ENCODE results near the gene ACIN1. TPM values are rescaled to one million over a fixed set of nuclear protein-coding genes. Genes with fewer than 3 reads are reported as not detected.

The ACIN1 gene
- total RNA-seq, 1 experiment from 2014 or later, result 333 TPM

DNA sequence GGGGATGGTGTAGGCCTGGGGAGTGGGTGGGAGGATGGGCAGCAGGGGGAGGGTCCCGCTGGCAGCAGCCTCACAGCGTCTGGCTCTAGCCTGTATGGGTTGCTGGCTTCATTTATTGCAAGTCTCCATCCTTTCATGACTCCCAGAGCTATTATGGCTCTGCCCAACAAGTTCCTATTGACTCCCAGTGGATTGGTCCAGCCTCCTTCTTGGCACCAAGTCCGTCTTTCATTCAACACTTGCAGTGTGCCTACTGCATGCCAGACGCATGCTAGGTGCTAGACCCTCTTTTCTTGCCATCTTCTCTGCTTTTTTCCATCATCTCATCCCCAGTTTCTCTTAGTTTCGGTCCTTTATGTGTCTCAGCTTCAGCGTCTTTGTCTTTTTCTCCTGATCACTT is 51.8 kb downstream of the ACIN1 start:
- Histone ChIP-seq H3K27ac (ENCODE audit: insufficient read length, low read depth, low read length) (no peak overlapping the region), H3K4me1 (ENCODE audit: insufficient read depth, low read length) (no peaks in the 10 kb centered on the region)

More for the DNA sequence above, 51.8 kb downstream of the ACIN1 start:
- H3K27ac Mint-ChIP-seq, result no peak overlapping the region
- H3K4me2 ChIP-seq (ENCODE audit: insufficient read depth, insufficient read length, low read length), result no peak overlapping the region
- no peak overlapping the region for H2BK20ac ChIP-seq (ENCODE audit: low read depth, low read length, poor library complexity, severe bottlenecking)
- no peak overlapping the region for H3T11ph ChIP-seq (ENCODE audit: low read length)
- H3K23ac ChIP-seq (ENCODE audit: insufficient read length, low read depth, low read length), result no peak overlapping the region
- H2BK120ac ChIP-seq (ENCODE audit: low read depth, low read length, poor library complexity, severe bottlenecking), result no peak overlapping the region
- H3K79me2 ChIP-seq (ENCODE audit: insufficient read depth, low read length), result no peaks in the 10 kb centered on the region
- TF ChIP-seq, protein P1, sequence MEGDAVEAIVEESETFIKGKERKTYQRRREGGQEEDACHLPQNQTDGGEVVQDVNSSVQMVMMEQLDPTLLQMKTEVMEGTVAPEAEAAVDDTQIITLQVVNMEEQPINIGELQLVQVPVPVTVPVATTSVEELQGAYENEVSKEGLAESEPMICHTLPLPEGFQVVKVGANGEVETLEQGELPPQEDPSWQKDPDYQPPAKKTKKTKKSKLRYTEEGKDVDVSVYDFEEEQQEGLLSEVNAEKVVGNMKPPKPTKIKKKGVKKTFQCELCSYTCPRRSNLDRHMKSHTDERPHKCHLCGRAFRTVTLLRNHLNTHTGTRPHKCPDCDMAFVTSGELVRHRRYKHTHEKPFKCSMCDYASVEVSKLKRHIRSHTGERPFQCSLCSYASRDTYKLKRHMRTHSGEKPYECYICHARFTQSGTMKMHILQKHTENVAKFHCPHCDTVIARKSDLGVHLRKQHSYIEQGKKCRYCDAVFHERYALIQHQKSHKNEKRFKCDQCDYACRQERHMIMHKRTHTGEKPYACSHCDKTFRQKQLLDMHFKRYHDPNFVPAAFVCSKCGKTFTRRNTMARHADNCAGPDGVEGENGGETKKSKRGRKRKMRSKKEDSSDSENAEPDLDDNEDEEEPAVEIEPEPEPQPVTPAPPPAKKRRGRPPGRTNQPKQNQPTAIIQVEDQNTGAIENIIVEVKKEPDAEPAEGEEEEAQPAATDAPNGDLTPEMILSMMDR (conservative IDR thresholded peaks at IDR 0.05), result no peak
- peaks cover 5% of the 10 kb centered on the region in 3 experiments for H3K36me3 Mint-ChIP-seq (ENCODE audit: insufficient read depth in 1 of 3, low read depth in 3 of 3)
- H3K4me1 Mint-ChIP-seq, result peaks cover 6 to 15% of the 10 kb centered on the region in 2 experiments
- no peak overlapping the region for H4K5ac ChIP-seq (ENCODE audit: insufficient read length, low read depth, low read length)
- no peak overlapping the region for H2BK12ac ChIP-seq (ENCODE audit: insufficient read length, low read depth, low read length)
- H2BK15ac ChIP-seq (ENCODE audit: low read depth, low read length), result no peak overlapping the region
- no peaks in the 10 kb centered on the region for H3K79me1 ChIP-seq (ENCODE audit: insufficient read depth, low read depth, low read length, poor library complexity, severe bottlenecking)
- H2BK5ac ChIP-seq (ENCODE audit: insufficient read length, low read length), result no peak overlapping the region
- H3K4me3 Mint-ChIP-seq, result no peak overlapping the region
- no peaks in the 10 kb centered on the region for H3K9me3 Mint-ChIP-seq
- H3K14ac ChIP-seq (ENCODE audit: insufficient read depth, low read length), result no peak overlapping the region
- H3K23me2 ChIP-seq (ENCODE audit: insufficient read length, low read depth, low read length, poor library complexity, severe bottlenecking), result no peaks in the 10 kb centered on the region
- H4K20me1 ChIP-seq (ENCODE audit: control insufficient read depth, insufficient read depth, insufficient read length), result no peaks in the 10 kb centered on the region
- H2AFZ ChIP-seq (ENCODE audit: low read length), result no peak overlapping the region
- DNase-seq, result no peak
- no peak overlapping the region for H3K56ac ChIP-seq (ENCODE audit: insufficient read length, low read depth, low read length)
- no peaks in the 10 kb centered on the region for H3K27me3 ChIP-seq (ENCODE audit: insufficient read depth, low read length)
- no peak overlapping the region for H2AK5ac ChIP-seq (ENCODE audit: insufficient read length, low read length)
- H3K18ac ChIP-seq (ENCODE audit: insufficient read length, low read depth, low read length), result no peak overlapping the region
- H3K4ac ChIP-seq (ENCODE audit: low read depth, low read length), result no peak overlapping the region
- no peak overlapping the region for H4K91ac ChIP-seq (ENCODE audit: insufficient read length, low read depth, low read length)
- H3K27me3 Mint-ChIP-seq (ENCODE audit: low read depth), result peaks cover 1% of the 10 kb centered on the region; the same call in 1 of the 2 replicates
- H3K9ac ChIP-seq (ENCODE audit: extremely low read depth, insufficient read length, low read length), result no peak overlapping the region
- H3K9me3 ChIP-seq (ENCODE audit: control insufficient read depth, low read depth, low read length), result no peaks in the 10 kb centered on the region
- H4K8ac ChIP-seq (replicated peaks; ENCODE audit: insufficient read length, low read depth, low read length), result no peak overlapping the region
- WGBS (ENCODE audit: extremely low coverage, insufficient read length, low lambda C conversion rate), result no CpG with 5 or more reads among the region's 6 CpGs
